Stimulated activated CD4-positive, alpha-beta T cell treated with anti-CD3 and anti-CD28 coated beads, Interleukin-15, amount 100 ng/mL, for 1 hour (primary cell): ENCODE results near the gene EXOSC5.
A peak's percentile ranks its signal among the peaks of the same experiment; 100 is the strongest.
"Not testable (repeated sequence)": the region's sequence is repeated elsewhere in the genome, so short reads cannot be mapped to it uniquely, and the experiment has no call there.

Experiments used
- DNase-seq, 2 donors: peaks; one replicate each; pipeline ENCODE4 v3.0.0-alpha.2; 2020; ENCODE audit warnings: low read depth in 1 of 2, low spot score in 1 of 2

The EXOSC5 gene

GRCh38 chr19:41371541-41371940, 25.6 kb downstream of the EXOSC5 start:
- no peak for DNase-seq

DNA sequence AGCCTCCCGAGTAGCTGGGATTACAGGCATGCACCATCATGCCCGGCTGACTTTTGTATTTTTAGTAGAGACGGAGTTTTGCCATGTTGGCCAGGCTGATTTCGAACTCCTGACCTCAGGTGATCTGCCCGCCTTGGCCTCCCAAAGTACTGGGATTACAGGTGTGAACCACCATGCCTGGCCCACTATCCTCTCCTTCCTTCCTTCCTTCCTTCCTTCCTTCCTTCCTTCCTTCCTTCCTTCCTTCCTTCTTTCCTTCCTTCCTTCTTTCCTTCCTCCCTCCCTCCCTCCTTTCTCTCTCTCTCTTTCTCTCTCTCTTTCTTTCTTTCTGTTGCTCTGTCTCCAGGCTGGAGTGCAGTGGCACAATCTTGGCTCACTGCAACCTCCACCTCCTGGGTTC, 26.0 kb downstream of the EXOSC5 start:
- DNase-seq: not testable (repeated sequence)

DNA sequence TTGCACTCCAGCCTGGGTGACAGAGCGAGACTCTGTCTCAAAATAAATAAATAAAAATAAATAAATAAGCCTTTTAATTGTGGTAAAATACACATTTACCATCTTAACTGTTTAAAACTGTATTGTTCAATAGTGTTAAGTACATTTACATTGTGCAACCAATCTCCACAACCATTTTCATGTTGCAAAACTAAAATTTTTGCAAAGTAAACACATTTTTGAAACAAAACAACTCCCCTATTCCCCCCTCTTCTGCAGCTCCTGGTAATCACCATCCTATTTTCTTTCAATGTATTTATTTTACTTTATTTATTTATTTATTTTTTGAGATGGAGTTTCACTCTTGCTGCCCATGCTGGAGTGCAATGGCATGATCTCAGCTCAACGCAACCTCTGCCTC, 27.4 kb downstream of the EXOSC5 start:
- no peak for DNase-seq

GRCh38 chr19:41367848-41368301, 29.3 kb downstream of the EXOSC5 start:
- no peak for DNase-seq

DNA sequence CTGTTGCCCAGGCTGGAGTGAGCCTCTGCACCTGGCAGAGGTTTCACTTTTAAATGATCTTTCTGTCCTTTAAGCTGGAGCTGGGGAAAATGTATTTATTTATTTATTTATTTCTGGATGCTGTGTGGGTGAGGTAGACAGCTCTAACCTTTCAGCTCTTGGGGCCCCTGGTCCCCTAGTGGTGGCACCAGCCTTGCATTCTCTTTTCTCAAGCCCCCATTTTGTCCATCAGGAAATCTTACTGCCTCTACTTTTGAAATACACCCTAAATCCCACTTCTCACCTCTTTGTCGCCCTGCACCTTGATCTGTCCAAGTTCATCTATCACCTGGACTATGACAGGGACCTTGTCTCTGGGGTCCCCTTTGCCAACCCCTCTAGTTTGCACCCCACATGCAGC, 31.1 kb downstream of the EXOSC5 start:
- no peak for DNase-seq

GRCh38 chr19:41364524-41365391, 32.4 kb downstream of the EXOSC5 start:
- no peak for DNase-seq

GRCh38 chr19:41363753-41364523, 33.2 kb downstream of the EXOSC5 start, which contains the start of gene B9D2:
B9D2 (minus strand) TSS chr19:41364149; CDS start chr19:41363519, 630 bp downstream.
- DNase-seq: peak; percentile 94 to 96

- DNase-seq: no peak
Observed at GRCh38 chr19:41363371-41363752, 33.8 kb downstream of the EXOSC5 start.

GRCh38 chr19:41362143-41362847, 34.9 kb downstream of the EXOSC5 start:
- DNase-seq: no peak

DNA sequence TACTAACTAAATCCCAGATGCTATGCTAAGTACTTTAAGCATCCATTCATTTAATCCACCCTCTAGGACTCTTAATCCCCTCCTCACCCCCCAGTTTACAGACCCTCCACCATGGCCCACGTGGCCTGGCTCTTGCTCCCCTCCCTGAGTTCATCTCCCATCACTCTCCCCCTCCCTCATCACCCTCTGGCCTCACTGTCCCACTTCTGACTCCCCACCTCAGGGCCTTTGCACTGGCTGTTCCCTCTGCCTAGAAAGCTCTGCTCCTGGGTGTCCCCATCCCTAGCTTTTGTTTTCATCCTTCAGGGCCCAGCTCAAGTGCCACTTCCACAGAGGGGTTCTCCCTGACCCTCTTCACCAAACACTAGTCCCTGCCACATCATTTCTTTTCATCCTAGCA, 37.4 kb downstream of the EXOSC5 start:
- no peak for DNase-seq

GRCh38 chr19:41357746-41358145, 39.4 kb downstream of the EXOSC5 start:
- no peak for DNase-seq

DNA sequence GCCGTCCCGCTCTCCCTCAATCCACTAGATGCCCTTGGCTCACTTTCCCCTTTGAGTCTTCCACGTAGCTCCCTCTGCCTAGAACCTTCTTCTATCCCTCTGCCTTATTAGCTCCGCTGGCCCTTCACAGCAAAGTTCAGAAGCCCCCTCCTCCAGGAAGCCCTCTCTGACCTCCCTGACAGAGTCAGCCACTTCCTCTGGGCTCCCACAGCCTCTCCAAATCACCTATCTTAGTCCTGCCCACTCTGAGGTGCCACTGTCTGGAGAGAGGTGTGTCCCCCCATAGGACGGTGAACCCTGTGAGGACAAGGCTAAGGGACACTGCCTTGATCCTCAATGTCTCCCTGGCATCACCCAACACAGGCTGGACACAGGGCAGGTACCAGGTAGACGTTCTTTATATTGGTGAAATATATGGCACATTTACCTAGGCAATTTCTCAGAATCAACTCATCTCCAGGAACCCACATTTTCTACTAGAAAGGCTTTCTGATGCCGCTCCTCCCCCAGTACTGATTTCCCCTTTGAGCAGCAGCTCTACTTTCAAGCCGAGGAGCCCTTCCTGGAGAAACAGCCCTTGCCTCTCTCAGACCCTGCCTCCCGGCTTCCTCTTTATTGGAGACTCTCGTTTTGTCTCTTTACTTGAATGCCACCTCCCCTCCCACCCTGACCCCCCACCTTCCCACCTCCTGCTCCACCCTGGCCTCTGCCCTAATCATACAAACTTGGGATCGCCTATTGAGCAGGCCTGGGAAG, 40.0 kb downstream of the EXOSC5 start:
- DNase-seq: no peak

GRCh38 chr19:41355802-41356201, 41.4 kb downstream of the EXOSC5 start:
- no peak for DNase-seq

DNA sequence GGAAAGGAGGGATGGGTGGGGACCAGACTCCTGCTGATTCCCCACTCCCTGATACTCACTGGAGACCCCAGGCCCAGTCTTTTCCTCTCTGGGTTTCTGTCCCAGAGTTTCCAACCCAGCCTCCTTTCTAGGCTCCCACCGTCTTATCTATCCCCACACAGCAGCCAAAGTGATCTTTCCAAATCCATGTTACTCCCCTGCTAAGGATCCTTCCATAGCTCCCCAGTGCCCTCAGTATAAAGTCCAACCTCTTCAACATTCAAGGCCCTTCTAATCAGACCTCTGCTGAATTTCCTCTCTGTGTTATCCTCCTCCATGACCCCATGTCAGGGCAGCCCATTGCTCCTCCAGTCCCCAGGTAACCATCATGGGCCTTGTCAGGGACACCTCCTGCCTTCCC, 42.1 kb downstream of the EXOSC5 start:
- no peak for DNase-seq

DNA sequence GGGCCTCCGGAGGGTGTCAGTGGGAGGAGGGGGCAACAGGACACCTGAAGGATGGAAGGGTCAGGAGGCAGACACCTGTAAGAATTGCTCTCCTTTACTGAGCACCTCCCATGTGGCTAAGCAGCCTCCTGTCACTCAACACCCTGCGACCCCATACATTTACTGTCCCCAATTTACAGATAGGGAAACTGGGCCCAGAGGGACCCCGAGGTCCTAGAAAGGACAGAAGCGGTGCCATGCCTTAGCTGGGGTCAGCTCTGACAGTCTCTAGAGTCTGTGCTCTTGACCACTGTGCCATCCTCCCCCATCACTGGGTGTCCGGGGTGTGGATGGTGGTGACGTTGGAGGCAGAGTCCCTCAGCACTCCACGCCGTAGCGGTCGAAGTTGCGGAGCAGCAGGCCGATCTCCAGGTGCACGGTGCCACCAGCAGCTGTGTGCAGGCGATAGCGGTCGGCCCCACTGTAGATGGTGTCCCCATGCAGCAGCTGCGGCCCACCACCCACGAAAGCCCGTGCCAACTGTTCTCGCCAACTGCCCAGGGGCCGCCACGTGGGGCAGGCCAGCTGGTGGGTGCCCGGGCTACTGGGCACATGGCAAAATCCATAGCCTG, 42.7 kb downstream of the EXOSC5 start:
- DNase-seq: no peak

GRCh38 chr19:41353466-41354342, 43.5 kb downstream of the EXOSC5 start, which contains the start of gene TGFB1:
TGFB1 (minus strand) TSS chr19:41353922; CDS start chr19:41353044, 878 bp downstream.
- DNase-seq: peak; percentile 86 to 91

DNA sequence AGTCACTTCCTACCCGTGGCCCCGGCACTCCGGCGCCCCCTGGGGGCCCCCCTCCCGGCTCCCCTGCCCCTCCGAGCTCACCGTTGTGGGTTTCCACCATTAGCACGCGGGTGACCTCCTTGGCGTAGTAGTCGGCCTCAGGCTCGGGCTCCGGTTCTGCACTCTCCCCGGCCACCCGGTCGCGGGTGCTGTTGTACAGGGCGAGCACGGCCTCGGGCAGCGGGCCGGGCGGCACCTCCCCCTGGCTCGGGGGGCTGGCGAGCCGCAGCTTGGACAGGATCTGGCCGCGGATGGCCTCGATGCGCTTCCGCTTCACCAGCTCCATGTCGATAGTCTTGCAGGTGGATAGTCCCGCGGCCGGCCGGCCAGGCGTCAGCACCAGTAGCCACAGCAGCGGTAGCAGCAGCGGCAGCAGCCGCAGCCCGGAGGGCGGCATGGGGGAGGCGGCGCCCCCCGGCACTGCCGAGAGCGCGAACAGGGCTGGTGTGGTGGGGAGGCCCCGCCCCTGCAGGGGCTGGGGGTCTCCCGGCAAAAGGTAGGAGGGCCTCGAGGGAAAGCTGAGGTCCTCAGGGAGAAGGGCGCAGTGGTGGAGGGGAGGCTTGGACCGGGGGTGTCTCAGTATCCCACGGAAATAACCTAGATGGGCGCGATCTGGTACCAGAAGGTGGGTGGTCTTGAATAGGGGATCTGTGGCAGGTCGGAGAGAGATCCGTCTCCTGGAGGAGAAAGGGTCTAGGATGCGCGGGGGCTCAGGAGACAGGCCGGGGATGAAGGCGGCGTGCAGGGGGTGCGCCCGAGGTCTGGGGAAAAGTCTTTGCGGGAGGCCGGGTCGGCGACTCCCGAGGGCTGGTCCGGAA, 44.3 kb downstream of the EXOSC5 start:
- DNase-seq: peak; percentile 66 to 73

DNA sequence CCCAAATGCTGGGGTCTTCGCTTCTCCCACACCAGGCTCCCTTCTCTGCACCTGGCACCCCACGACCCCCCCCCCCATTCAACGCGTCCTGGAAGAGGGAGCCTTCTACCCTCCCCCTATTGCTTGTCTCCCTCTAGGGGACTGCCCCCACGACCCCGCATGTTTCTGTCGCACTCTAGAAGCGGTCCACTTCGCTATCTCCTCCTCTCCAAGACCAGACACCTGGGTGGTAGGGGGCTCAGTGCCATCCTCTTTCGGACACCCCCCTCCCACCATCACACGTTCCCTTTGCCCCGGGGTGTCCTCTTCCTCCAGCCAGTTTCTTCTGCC, 44.9 kb downstream of the EXOSC5 start:
- DNase-seq: no peak
